H1 (cell line): ENCODE data around the gene STX12. TPM values are rescaled to one million over a fixed set of nuclear protein-coding genes. Genes with fewer than 3 reads are reported as not detected.

Experiments
- CTCF ChIA-PET: fragments of 300-600 bp; sonication (Branson Sonifier 250); formaldehyde crosslinking; loops from one replicate; lab custom pipeline; 2021; ENCODE audit not compliant: partially characterized antibody; lab: Charles Lee
- POLR2A ChIA-PET: fragments of 300-600 bp; sonication (Branson Sonifier 250); formaldehyde crosslinking; loops from one replicate; lab custom pipeline; 2021; ENCODE audit warnings: inconsistent platforms; ENCODE audit not compliant: partially characterized antibody; lab: Charles Lee
- DNase-seq, 2 experiments: peaks; one replicate each; pipeline versions ENCODE4 v3.0.0 to v3.0.0-alpha.2; 2010 to 2022; ENCODE audit warnings: low spot score in 2 of 2, low read depth in 1 of 2, mixed read lengths in 1 of 2
- FAIRE-seq: peaks from 2 replicates; lab custom pipeline; 2011; peaks lifted over from hg19 to GRCh38; lab: Jason Lieb, UNC
- H2AFZ ChIP-seq: 2 replicates; pipeline ENCODE4 v1.8.1; 2012; ENCODE audit warnings: low read length, inconsistent platforms
- H2AK5ac ChIP-seq: 2 replicates; pipeline ENCODE4 v1.6.1; 2013; ENCODE audit warnings: low read depth, low read length
- H2BK120ac ChIP-seq: replicated peaks from 2 replicates; pipeline ENCODE3; 2013; ENCODE audit warnings: low read depth, low read length, inconsistent platforms
- H2BK12ac ChIP-seq: 2 replicates; pipeline ENCODE4 v1.6.1; 2013; ENCODE audit warnings: low read depth, low read length
- H2BK15ac ChIP-seq: 2 replicates; pipeline ENCODE4 v1.6.1; 2013; ENCODE audit warnings: low read length
- H2BK20ac ChIP-seq: 2 replicates; pipeline ENCODE4 v1.6.1; 2013; ENCODE audit warnings: low read length
- H2BK5ac ChIP-seq: 2 replicates; pipeline ENCODE4 v1.6.1; 2013; ENCODE audit warnings: low read depth, low read length
- H3K14ac ChIP-seq: 2 replicates; pipeline ENCODE4 v1.6.1; 2013; ENCODE audit warnings: inconsistent platforms; ENCODE audit not compliant: insufficient read length
- H3K18ac ChIP-seq: 2 replicates; pipeline ENCODE4 v1.6.1; 2013; ENCODE audit warnings: low read length; ENCODE audit errors: extremely low read depth
- H3K23ac ChIP-seq: 2 replicates; pipeline ENCODE4 v1.6.1; 2013; ENCODE audit warnings: inconsistent platforms; ENCODE audit not compliant: insufficient read length
- H3K23me2 ChIP-seq: 2 replicates; pipeline ENCODE4 v1.6.1; 2013; ENCODE audit warnings: low read depth, low read length
- H3K27ac ChIP-seq: 2 replicates; pipeline ENCODE4 v1.6.1; 2011; ENCODE audit warnings: low read depth, low read length, inconsistent platforms
- H3K27me3 ChIP-seq, 4 experiments: replicated peaks in 1 of 4; 1 replicate in 1 of 4; 2 replicates in 3 of 4; pipeline versions ENCODE4 v1.6.1 to v1.8.1; 2011 to 2013; ENCODE audit warnings: low read length in 3 of 4, mild to moderate bottlenecking in 3 of 4, inconsistent platforms in 2 of 4, mixed read lengths in 2 of 4, moderate library complexity in 1 of 4; ENCODE audit not compliant: control insufficient read depth in 3 of 4, insufficient read depth in 3 of 4; ENCODE audit errors: extremely low read depth in 1 of 4
- H3K36me3 ChIP-seq, 4 experiments: 2 replicates each; pipeline versions ENCODE4 v1.6.1 to v1.8.1; 2011 to 2013; ENCODE audit warnings: mild to moderate bottlenecking in 4 of 4, low read length in 3 of 4, moderate library complexity in 2 of 4, control low read depth in 1 of 4, inconsistent platforms in 1 of 4; ENCODE audit not compliant: insufficient read depth in 4 of 4, control insufficient read depth in 2 of 4
- H3K4ac ChIP-seq: replicated peaks from 2 replicates; pipeline ENCODE3; 2013; ENCODE audit warnings: low read length, low read depth, mixed read lengths, inconsistent platforms; ENCODE audit not compliant: insufficient read length
- H3K4me1 ChIP-seq, 4 experiments: replicated peaks in 1 of 4; 1 replicate in 1 of 4; 2 replicates in 3 of 4; pipeline versions ENCODE4 v1.6.1 to v1.8.1; 2011 to 2013; ENCODE audit warnings: low read length in 3 of 4, inconsistent platforms in 2 of 4, mixed read lengths in 1 of 4; ENCODE audit not compliant: insufficient read depth in 4 of 4, control insufficient read depth in 3 of 4
- H3K4me2 ChIP-seq, 2 experiments: 2 replicates each; pipeline versions ENCODE4 v1.6.1 to v1.8.1; 2011 to 2013; ENCODE audit warnings: low read depth in 2 of 2, low read length in 2 of 2, control low read depth in 1 of 2, inconsistent platforms in 1 of 2, mild to moderate bottlenecking in 1 of 2; ENCODE audit not compliant: insufficient read depth in 1 of 2
- H3K4me3 ChIP-seq, 4 experiments: fragments of 200-600, 300-600 bp in 1 of 4; sonication (generic), shearing (Covaris generic), sonication (Bioruptor Twin) in 1 of 4; 2 replicates each; pipeline versions ENCODE4 v1.5.1 to v1.8.1; 2011 to 2016; ENCODE audit warnings: low read length in 4 of 4, low read depth in 3 of 4, control low read depth in 2 of 4, inconsistent platforms in 2 of 4, mild to moderate bottlenecking in 2 of 4, mixed read lengths in 1 of 4, moderate library complexity in 1 of 4; ENCODE audit not compliant: insufficient read depth in 2 of 4; ENCODE audit errors: extremely low read depth in 1 of 4
- H3K56ac ChIP-seq: replicated peaks from 2 replicates; pipeline ENCODE3; 2013; ENCODE audit warnings: low read depth, mild to moderate bottlenecking, mixed read lengths, low read length, inconsistent platforms; ENCODE audit not compliant: insufficient read length
- H3K79me1 ChIP-seq: 2 replicates; pipeline ENCODE4 v1.6.1; 2013; ENCODE audit warnings: low read depth, low read length, control low read depth
- H3K79me2 ChIP-seq, 2 experiments: 2 replicates each; pipeline versions ENCODE4 v1.6.1 to v1.8.1; 2012 to 2013; ENCODE audit warnings: low read length in 2 of 2, mild to moderate bottlenecking in 2 of 2, inconsistent platforms in 1 of 2; ENCODE audit not compliant: insufficient read depth in 2 of 2, control insufficient read depth in 1 of 2
- H3K9ac ChIP-seq, 4 experiments: replicated peaks in 1 of 4; 1 replicate in 1 of 4; 2 replicates in 3 of 4; pipeline versions ENCODE4 v1.6.1 to v1.8.1; 2011 to 2013; ENCODE audit warnings: low read depth in 3 of 4, low read length in 3 of 4, control low read depth in 2 of 4, mild to moderate bottlenecking in 2 of 4, moderate library complexity in 2 of 4, inconsistent platforms in 1 of 4; ENCODE audit errors: extremely low read depth in 1 of 4
- H3K9me3 ChIP-seq, 2 experiments: 2 replicates each; pipeline versions ENCODE4 v1.6.1 to v1.8.1; 2012 to 2013; ENCODE audit warnings: mild to moderate bottlenecking in 2 of 2, moderate library complexity in 2 of 2, control low read depth in 1 of 2, inconsistent platforms in 1 of 2, low read depth in 1 of 2, low read length in 1 of 2, mixed read lengths in 1 of 2; ENCODE audit not compliant: insufficient read depth in 2 of 2
- H4K20me1 ChIP-seq, 2 experiments: replicated peaks in 1 of 2; 2 replicates each; pipeline versions ENCODE3 to v1.8.1; 2011 to 2013; ENCODE audit warnings: inconsistent platforms in 2 of 2, low read length in 2 of 2, mild to moderate bottlenecking in 1 of 2; ENCODE audit not compliant: insufficient read depth in 2 of 2, control insufficient read depth in 1 of 2
- H4K5ac ChIP-seq: 2 replicates; pipeline ENCODE4 v1.6.1; 2013; ENCODE audit warnings: low read length, low read depth, mixed read lengths, inconsistent platforms; ENCODE audit not compliant: insufficient read length
- H4K8ac ChIP-seq: 2 replicates; pipeline ENCODE4 v1.8.0; 2013; ENCODE audit warnings: mild to moderate bottlenecking, moderate library complexity, low read length, inconsistent platforms; ENCODE audit not compliant: insufficient read depth; ENCODE audit errors: extremely low read depth
- H4K91ac ChIP-seq: replicated peaks from 2 replicates; pipeline ENCODE3; 2013; ENCODE audit warnings: low read length, mixed read lengths, inconsistent platforms; ENCODE audit not compliant: insufficient read length
- BACH1 ChIP-seq: IDR thresholded peaks from 2 replicates; pipeline ENCODE4 v1.6.1; 2012; ENCODE audit warnings: low read length, improper control_type of control experiment
- CEBPB ChIP-seq: IDR thresholded peaks from 2 replicates; pipeline ENCODE4 v1.6.1; 2012; ENCODE audit warnings: low read depth, low read length
- EP300 ChIP-seq, 2 experiments: IDR thresholded peaks; 1 replicate in 1 of 2; 2 replicates in 1 of 2; pipeline ENCODE4 v1.6.1; 2011 to 2012; ENCODE audit warnings: low read depth in 2 of 2, low read length in 2 of 2, mild to moderate bottlenecking in 2 of 2, borderline replicate concordance in 1 of 2, inconsistent platforms in 1 of 2, moderate library complexity in 1 of 2
- GABPA ChIP-seq: IDR thresholded peaks from 2 replicates; pipeline ENCODE4 v1.6.1; 2011; ENCODE audit warnings: mild to moderate bottlenecking, low read length, moderate library complexity, borderline replicate concordance; ENCODE audit not compliant: insufficient read depth
- JUN ChIP-seq: IDR thresholded peaks from 2 replicates; pipeline ENCODE4 v1.6.1; 2011; ENCODE audit warnings: low read depth, mild to moderate bottlenecking, improper control_type of control experiment, low read length
- RNF2 ChIP-seq: fragments of 200-900, 300-1000 bp; sonication (generic); IDR thresholded peaks from 2 replicates; pipeline ENCODE4 v1.7.1; 2016; ENCODE audit warnings: borderline replicate concordance, low read depth, mild to moderate bottlenecking, antibody characterized with exemption, low read length; ENCODE audit not compliant: poor library complexity, severe bottlenecking; ENCODE audit errors: missing control alignments
- SIN3A ChIP-seq, 2 experiments: IDR thresholded peaks in 1 of 2; conservative IDR thresholded peaks in 1 of 2; 2 replicates each; pipeline ENCODE4 v1.6.1; 2011 to 2012; ENCODE audit warnings: low read length in 2 of 2, improper control_type of control experiment in 1 of 2, low read depth in 1 of 2, mild to moderate bottlenecking in 1 of 2
- SIRT6 ChIP-seq: IDR thresholded peaks from one replicate; pipeline ENCODE4 v1.7.1; 2012; ENCODE audit warnings: low read length, inconsistent platforms
- SIX5 ChIP-seq: IDR thresholded peaks from 2 replicates; pipeline ENCODE4 v1.6.1; 2011; ENCODE audit warnings: mild to moderate bottlenecking, low read depth, low read length
- SP2 ChIP-seq: IDR thresholded peaks from 2 replicates; pipeline ENCODE4 v1.6.1; 2012; ENCODE audit warnings: mild to moderate bottlenecking, low read length, inconsistent platforms
- SP4 ChIP-seq: IDR thresholded peaks from 2 replicates; pipeline ENCODE4 v1.6.1; 2012; ENCODE audit warnings: low read length, inconsistent platforms
- WGBS, 2 experiments: shearing (Covaris generic) in 1 of 2; methylation state at CpG; one replicate each; pipeline versions ENCODE4 v1.1.6 to v1.1.7; 2013 to 2015; ENCODE audit warnings: low lambda C conversion rate in 2 of 2, mixed read lengths in 2 of 2, inconsistent platforms in 1 of 2, low coverage in 1 of 2, missing lambda C conversion rate in 1 of 2; ENCODE audit not compliant: insufficient replicate concordance in 2 of 2, insufficient coverage in 1 of 2, insufficient read length in 1 of 2; ENCODE audit errors: extremely low coverage in 1 of 2, missing lambda C conversion rate in 1 of 2; 5-methylcytosine and 5-hydroxymethylcytosine counted together
- polyA plus RNA-seq, 7 experiments: library from polyadenylated mRNA; depleted of rRNA in 3 of 7; stranded (reverse) in 5 of 7; unstranded in 2 of 7; fragments of >200 nt in 5 of 7; fragments of 200-250 nt in 2 of 7; gene quantifications; 1 replicate in 5 of 7; 2 replicates in 1 of 7; 4 replicates in 1 of 7; pipeline versions ENCODE4 v1.2.1 to v1.2.3, GENCODE V29; 2011 to 2013; ENCODE audit warnings: missing spikeins in 2 of 7, mixed read lengths in 2 of 7
- total RNA-seq: library from RNA; stranded (reverse); fragmentation: NEBNext Ultra II Directional; extraction: Animal tissue kit (Norgen Biotek cat#: 25700); gene quantifications from 2 replicates; pipeline ENCODE4 v1.2.1, GENCODE V29; 2021

STX12 gene
- total and polyA plus RNA-seq, 2 of the 8 experiments (the other 6 are each of a cell fraction or from before 2014, with no cell fraction given): 3.7 to 11.0 TPM

GRCh38 chr1:27868932-27869718 is 96.1 kb downstream of the STX12 start:
- no peaks in the 10 kb centered on the region for H4K20me1 ChIP-seq
- H3K36me3 ChIP-seq: no peaks in the 10 kb centered on the region
- no peak overlapping the region; the same call in 1 of the 2 replicates for H2BK12ac ChIP-seq
- no peak overlapping the region for H3K14ac ChIP-seq
- FAIRE-seq (no peak), DNase-seq (no peak)
- peak overlapping the region; percentile 76; the same call in 1 of the 2 replicates for H2BK15ac ChIP-seq
- no peaks in the 10 kb centered on the region for H3K79me2 ChIP-seq
- no peak overlapping the region; the same call in 1 of the 2 replicates for H3K18ac ChIP-seq
- no peak overlapping the region for H3K27ac ChIP-seq
- no peak overlapping the region for H2BK120ac ChIP-seq
- no peak overlapping the region for H4K8ac ChIP-seq
- peak overlapping the region; percentile 51; the same call in 1 of the 2 replicates for H2BK20ac ChIP-seq
- H4K5ac ChIP-seq: peak overlapping the region; percentile 16
- peak overlapping the region; percentile 55 for H4K91ac ChIP-seq
- H2AK5ac ChIP-seq: no peak overlapping the region
- no peaks in the 10 kb centered on the region for H3K79me1 ChIP-seq
- H3K27me3 ChIP-seq: peaks cover 0 to 6% (median 2%) of the 10 kb centered on the region in 4 experiments; a peak in 4 of 7 replicates
- no peak overlapping the region for H3K4me3 ChIP-seq
- CTCF ChIA-PET: interaction anchor here (1.2 kb wide), 1 partner anchor 71 kb away, joined by 5 read pairs; no protein-coding TSS in a partner anchor
- H3K4me1 ChIP-seq: peaks cover 0 to 12% (median 8%) of the 10 kb centered on the region in 4 experiments; a peak in 6 of 7 replicates
- peak overlapping the region; percentile 99 for H2AFZ ChIP-seq
- H3K4ac ChIP-seq: no peak overlapping the region
- H3K9ac ChIP-seq: no peak overlapping the region
- POLR2A ChIA-PET: interaction anchor here (0.9 kb wide), 1 partner anchor 77 kb away, joined by 3 read pairs; no protein-coding TSS in a partner anchor
- 87% methylated on average over 16 of the region's 16 CpGs; no CpG with 5 or more reads in 1 of the 2 experiments for WGBS, 2 experiments
- 0 out of 2 replicates have a peak overlapping the region, but pooled peaks have one; percentile 18 for H2BK5ac ChIP-seq
- H3K23me2 ChIP-seq: peaks cover 9% of the 10 kb centered on the region; the same call in 1 of the 2 replicates
- H3K23ac ChIP-seq: no peak overlapping the region
- H3K4me2 ChIP-seq: no peak overlapping the region
- H3K9me3 ChIP-seq: no peaks in the 10 kb centered on the region
- H3K56ac ChIP-seq: no peak overlapping the region
- TF ChIP-seq EP300 (IDR thresholded peaks at IDR 0.05; ENCODE audit: borderline replicate concordance in 1 of 2, low read depth in 2 of 2, low read length in 2 of 2): no peak
- no peak for TF ChIP-seq SP2
- no peak for TF ChIP-seq SIRT6
- no peak for TF ChIP-seq SIX5
- TF ChIP-seq SIN3A (conservative IDR thresholded peaks at IDR 0.05 in 1 of 2, IDR thresholded peaks at IDR 0.05 in 1 of 2; ENCODE audit: low read depth in 1 of 2, low read length in 2 of 2): no peak
- TF ChIP-seq GABPA: no peak
- no peak for TF ChIP-seq JUN
- no peak for TF ChIP-seq RNF2
- TF ChIP-seq CEBPB: no peak
- TF ChIP-seq BACH1: no peak
- no peak for TF ChIP-seq SP4
